Activated CD4-positive, alpha-beta T cell treated with anti-CD3 and anti-CD28 coated beads, Interleukin-2, Interleukin-6, amounts not matched to agents 100 ng/mL and 50 ng/mL, durations not matched to agents 16 hours and 8 hours (primary cell): Measurements from ENCODE around the gene ELOVL1.

Experiments
- DNase-seq: peaks from one replicate; pipeline ENCODE4 v3.0.0-alpha.2; 2020

ELOVL1 gene

DNA sequence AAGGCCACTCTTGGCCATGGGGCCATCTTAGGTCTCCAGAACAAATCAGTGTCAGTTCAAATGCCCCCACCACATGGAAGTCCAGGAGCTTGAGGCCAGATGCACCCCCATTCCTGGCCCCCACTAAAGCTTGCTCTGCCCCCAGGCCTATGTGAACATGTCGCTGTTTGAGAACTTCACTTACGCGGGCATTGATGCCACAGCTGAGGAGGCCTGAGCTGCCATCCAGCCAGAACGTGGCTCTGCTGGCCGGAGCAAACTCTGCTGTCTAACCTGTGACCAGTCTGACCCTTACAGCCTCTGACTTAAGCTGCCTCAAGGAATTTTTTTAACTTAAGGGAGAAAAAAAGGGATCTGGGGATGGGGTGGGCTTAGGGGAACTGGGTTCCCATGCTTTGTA is 45.3 kb downstream of the ELOVL1 start:
- DNase-seq = no peak

DNA sequence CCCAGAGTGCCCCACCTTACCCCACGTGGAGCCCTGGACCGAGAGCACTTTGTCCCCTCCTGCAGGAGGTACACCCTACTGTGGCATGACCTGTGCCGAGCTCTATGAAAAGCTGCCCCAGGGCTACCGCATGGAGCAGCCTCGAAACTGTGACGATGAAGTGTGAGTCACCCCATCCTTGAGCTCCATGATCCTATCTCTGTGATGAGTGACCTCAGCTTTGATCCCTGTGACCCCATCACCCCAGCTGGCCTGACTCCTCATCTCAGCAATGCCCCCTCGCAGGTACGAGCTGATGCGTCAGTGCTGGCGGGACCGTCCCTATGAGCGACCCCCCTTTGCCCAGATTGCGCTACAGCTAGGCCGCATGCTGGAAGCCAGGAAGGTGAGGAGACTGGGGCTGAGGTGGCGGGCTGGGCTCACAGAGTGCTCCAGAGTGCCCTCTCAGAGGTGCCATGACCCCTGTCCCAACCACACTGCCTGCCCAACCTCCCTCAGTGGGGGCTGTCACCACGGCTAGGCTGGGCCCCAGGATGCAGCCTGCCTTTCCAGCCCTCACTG is 46.4 kb downstream of the ELOVL1 start:
- no peak for DNase-seq

DNA sequence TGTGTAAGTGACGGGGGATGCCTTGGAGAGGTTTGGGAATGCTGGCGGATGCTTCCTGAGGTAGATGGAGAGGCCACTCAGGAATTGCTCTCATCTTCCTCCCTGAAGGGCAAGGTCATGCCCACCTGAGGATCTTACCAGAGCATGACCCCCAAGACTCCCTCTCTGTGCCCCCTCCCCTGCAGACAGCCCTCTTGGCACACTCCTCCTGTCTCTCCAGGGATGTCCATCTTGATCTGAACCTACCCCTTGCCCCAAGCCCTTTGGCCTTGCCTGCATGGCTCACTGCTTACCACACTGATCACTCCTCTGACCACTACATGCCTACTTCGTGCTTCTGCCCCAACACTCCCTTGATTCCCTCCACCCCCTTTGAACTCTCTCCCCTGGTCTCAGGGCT is 48.0 kb downstream of the ELOVL1 start:
- DNase-seq = no peak

DNA sequence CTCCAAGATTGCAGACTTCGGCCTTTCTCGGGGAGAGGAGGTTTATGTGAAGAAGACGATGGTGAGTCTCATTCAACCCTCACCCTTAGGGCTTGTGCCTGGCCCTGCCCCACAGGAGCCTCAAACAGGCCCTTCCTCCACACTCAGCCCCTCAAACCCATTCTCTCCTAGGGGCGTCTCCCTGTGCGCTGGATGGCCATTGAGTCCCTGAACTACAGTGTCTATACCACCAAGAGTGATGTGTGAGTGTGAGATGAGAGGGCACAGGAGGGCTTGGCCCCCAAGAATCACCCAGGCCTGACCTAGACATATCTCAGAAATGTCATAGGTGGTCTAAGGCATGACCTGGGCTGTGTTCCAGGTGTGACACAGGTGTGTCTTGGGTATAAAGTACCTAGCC is 48.5 kb downstream of the ELOVL1 start:
- DNase-seq = no peak

DNA sequence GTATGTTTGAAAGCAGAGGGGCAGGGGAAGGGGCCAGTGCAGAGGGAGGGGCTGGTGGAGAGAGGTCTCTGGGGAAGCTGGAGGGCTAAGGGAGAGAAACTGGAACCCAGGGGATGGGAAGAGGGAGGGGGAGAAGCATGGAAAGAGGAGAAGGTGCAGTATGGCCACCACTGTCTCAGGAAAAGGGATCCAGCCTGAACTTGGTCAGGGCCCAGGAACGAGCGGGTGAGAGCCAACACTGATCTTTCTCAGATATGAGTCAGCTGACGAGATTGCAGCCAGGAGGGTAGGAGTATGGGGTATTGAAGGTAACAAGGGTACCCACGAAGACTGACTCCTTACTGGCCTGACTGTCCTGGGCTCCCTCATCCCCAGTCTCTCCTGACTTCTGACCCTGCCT is 49.0 kb downstream of the ELOVL1 start:
- DNase-seq = no peak

DNA sequence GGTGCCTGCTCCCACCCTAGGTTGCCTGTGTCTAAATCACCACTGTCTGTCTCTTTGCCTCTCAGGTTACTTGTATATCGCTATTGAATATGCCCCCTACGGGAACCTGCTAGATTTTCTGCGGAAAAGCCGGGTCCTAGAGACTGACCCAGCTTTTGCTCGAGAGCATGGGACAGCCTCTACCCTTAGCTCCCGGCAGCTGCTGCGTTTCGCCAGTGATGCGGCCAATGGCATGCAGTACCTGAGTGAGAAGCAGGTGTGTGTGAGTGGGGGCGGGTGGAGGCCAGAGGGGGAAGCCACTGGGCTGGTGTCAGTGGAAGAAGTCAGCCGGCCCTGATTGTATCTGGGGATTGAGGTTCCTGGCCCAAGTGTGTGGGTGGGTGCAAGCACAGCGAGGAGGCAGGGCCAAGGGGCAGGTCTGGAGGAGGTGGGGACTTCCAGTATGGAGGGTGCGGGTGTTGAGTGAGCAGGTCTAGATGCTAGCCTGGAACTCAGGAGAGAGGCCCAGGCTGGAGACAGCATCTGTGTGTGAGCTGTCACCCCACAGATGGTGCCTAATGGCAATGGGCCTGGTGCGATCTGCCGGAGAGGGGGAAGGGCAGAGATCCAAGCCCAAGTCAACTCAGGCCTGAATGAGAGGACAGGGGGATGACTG is 49.9 kb downstream of the ELOVL1 start:
- no peak for DNase-seq

DNA sequence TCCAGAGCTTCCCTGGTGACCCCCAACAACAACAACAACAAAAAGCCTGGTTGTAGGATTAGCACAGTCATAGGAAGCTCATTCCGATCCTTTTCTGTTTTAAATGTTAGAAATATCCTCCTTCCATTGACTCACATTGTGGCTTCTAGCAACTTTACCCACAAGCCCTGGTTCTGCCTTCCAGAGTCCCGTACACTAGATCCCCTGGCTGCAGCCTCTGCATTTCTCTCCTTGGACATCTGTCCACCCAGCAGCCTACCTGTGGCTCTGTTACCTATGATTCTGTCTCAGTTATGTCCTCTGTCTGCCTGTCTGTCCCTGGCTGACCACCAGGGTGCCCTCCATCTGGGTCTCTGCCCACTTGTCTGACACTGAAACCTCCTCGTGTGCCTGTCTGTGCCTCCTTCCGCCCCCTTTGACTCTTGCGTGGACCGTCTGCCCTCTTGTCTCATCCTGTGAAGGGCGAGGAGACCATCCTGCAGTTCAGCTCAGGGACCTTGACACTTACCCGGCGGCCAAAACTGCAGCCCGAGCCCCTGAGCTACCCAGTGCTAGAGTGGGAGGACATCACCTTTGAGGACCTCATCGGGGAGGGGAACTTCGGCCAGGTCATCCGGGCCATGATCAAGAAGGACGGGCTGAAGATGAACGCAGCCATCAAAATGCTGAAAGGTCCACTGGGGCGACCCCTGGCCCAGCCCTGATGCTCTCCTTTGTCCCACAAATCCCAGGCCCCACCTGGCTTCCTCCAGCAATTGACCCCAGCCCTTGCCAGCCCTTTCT is 50.9 kb downstream of the ELOVL1 start:
- DNase-seq = no peak

DNA sequence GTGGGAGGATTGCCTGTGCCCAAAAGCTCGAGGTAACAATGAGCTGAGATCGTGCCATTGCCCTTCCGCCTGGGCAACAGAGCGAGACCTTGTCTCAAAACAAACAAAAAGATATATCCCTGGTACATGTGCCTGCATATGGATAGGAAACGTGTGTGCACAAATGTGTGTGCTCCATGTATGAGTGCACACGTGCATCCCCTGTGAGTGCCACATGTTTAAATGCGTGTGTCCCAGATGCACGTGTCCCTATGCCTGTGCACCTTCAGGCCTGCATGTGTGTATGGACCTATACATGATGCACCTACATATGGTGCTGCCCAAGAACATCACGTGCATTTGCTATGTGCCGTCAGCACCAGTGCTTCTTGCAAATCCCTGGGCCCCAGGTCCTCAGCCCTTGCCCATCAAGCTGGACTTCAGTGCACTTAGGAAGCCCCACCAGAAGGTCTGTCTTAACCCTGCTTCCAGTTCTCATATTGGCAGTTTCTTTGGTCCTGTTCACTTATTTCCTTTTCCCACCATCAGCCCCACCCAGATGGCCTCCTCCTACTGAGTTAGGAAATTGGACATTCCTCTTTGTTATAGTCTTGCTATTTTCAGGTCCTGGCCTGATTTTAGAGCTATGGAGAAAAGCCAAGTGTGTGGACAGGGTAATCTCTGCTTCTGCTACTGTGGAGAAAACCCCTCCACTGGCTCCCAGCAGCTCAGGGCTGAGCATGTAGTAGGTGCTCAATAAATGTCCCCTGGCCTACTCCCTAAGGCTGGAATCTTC is 51.7 kb downstream of the ELOVL1 start:
- DNase-seq = no peak

DNA sequence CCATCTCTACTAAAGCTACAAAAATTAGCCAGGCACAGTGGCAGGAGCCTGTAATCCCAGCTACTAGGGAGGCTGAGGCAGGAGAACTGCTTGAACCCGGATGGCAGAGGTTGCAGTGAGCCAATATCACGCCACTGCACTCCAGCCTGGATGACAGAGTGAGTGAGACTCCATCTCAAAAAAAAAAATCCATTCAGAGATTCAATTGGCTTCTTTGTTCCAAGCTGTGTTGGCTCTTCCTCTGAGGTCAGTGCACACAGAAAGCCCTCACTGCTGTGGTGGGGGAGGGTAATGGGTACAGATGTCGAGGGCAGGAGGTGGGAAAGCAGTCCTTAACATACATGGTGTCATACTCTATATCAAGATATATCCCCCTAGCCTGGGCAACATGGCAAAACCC is 52.3 kb downstream of the ELOVL1 start:
- DNase-seq = no peak

DNA sequence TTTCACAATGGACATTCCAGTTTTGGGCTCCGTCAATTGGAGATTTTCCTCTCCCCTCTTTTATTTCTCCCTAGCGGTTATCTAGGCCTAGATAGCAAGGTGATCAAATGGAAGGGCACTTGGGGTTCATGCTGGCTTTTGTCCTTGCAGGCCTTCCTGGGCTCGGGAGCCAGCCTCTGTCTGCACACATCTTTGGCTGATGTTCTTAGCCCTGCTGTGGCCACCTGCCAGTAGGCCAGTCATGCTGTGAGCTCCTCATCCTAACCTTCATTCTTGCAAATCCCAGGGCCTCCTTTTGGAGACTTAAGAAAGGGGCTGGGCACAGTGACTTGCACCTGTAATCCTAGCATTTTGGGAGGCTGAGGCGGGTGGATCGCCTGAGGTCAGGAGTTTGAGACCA is 53.6 kb downstream of the ELOVL1 start:
- no peak for DNase-seq

DNA sequence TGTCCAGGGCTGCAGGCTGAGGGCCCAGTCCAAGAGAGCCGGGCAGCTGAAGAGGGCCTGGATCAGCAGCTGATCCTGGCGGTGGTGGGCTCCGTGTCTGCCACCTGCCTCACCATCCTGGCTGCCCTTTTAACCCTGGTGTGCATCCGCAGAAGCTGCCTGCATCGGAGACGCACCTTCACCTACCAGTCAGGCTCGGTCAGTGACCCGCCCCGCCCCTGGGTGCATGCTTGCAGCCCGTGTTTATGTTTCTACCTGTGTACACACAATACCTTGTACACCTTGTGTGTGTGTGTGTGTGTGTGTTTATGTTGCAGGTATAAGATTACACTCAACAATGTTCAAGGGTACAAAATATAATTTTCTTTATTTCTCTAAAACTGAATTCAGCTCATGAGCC is 54.0 kb downstream of the ELOVL1 start:
- no peak for DNase-seq
